Muscle of arm (tissue), 12 donors: ENCODE measurements around the gene DNAH17. TPM values are rescaled to one million over a fixed set of nuclear protein-coding genes. Genes with fewer than 3 reads are reported as not detected.

Source experiments
- DNase-seq: peaks from one replicate; pipeline ENCODE4 v3.0.0-alpha.2; 2013
- polyA plus RNA-seq, 12 donors: library from polyadenylated mRNA; unstranded; fragments of 120-200 nt; gene quantifications; one replicate each; pipeline ENCODE4 v1.2.1, GENCODE V29; 2013; ENCODE audit not compliant: insufficient read length in 12 of 12

Gene DNAH17
- polyA plus RNA-seq, 12 donors = 1.2 to 4.5 (median 2.4) TPM; not detected in 2

DNA sequence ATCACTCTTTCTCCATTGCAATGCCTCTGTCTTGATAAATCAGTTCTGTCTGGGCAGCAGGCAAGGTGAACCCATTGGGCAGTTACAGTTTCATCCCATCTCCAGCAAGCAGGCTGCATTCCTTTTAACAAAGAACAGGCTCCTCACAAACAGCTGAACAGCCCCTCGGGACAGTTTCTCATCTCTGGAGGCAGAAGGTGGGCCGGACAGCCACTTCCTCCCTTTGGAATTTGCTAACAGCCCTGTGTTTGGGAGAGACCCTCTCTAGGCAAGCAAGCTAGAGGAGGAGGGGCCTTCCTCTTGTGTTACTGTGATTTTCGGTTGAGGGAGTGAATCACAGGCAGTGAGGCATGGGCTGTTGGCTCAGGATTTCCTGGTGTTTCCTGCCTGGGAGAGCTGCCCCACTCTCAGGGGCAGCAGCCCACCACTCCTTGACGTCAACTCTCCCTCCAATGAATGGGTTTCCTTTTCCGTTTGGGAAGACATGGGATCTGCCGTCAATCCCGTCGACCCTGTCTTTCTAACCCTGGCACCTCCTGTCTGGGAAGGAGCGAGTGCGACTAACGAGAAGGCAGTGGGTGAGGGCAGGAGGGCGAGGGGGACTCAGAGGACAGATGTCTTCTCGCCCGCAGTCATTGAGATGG lies 202.4 kb downstream of the DNAH17 start:
- DNase-seq = no peak

DNA sequence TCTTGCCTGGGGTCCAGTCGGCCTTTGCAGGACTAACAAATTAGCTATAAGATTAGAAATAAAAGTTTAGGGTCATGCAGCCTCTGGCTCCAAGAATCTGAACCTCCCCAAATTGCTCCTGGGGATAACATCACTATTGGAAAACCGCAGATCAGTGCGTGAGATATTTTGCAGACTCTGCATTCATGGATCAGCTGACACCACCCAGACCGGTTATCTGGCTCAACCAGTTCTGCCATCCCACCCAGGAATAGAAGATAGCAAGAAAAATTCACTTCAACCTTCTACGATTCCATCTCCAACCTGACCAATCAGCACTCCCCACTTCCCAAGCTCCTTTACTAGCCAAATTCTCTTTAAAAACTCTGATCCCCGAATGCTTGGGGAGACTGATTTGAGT lies 203.0 kb downstream of the DNAH17 start:
- no peak for DNase-seq

Other genes with a start within 250 kb of the DNAH17 start
- gene SOCS3, start 217.3 kb downstream of the DNAH17 start, polyA plus RNA-seq = 100 to 1,000 TPM in 1 of 12 donors, 10 to 100 TPM in 7, 1 to 10 TPM in 3, not detected in 1; 6.8 to 100 (median 18.8) TPM
- gene PGS1, start 198.7 kb downstream of the DNAH17 start, polyA plus RNA-seq = 10 to 100 TPM in 11 of 12 donors, not detected in 1; 21.0 to 38.1 (median 24.2) TPM
- gene CYTH1, start 204.9 kb upstream of the DNAH17 start, polyA plus RNA-seq = 10 to 100 TPM in 11 of 12 donors, not detected in 1; 18.7 to 48.9 (median 24.0) TPM